Activated T-cell treated with anti-CD3 and anti-CD28 coated beads for 48 hours (primary cell): ENCODE data around the gene RPS27L.

ENCODE experiments used
- DNase-seq: peaks from one replicate; pipeline ENCODE4 v3.0.0-alpha.2; 2020; ENCODE audit warnings: low read depth

The RPS27L gene

DNA sequence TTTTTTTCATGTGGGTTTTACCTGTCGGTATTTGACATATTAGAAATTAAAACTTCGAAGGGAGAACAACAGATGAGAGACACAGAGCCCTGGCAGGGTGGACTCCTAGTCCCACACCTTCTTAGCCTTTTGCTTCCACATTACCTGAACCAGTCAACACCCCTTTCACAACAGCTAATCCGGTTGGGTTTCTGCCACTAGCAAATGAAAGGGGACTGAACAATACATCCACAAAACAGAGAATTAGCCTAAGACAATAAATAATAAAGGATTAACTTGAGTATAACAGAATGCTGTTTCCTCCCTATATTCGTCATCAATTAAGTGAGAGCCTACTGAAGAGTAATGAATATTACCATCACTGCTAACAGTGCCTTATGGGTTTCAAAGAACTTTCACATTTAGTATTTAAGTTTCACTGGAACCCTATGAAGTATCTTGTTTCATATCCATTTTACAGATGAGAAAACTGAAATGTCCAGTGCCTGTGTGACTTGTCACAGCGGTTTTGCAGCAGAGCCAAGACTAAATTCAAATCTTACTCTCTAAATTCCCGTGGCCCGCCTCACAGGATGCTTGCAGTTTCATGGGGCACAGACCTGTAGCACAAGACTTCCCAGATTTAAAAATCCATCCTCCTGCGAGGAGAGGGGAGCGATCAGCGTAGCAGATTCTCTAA, 31.1 kb upstream of the RPS27L start:
- no peak for DNase-seq

- DNase-seq = no peak
These were observed 30.4 kb upstream of the RPS27L start for GRCh38 chr15:63187589-63188226.

- no peak for DNase-seq
These were observed 28.8 kb upstream of the RPS27L start for GRCh38 chr15:63186065-63186464.

GRCh38 chr15:63185206-63185605, 27.9 kb upstream of the RPS27L start:
- no peak for DNase-seq

- DNase-seq = no peak
These were observed 24.4 kb upstream of the RPS27L start for GRCh38 chr15:63181648-63182047.

- DNase-seq = no peak
These were observed 23.5 kb upstream of the RPS27L start for GRCh38 chr15:63180746-63181145.

DNA sequence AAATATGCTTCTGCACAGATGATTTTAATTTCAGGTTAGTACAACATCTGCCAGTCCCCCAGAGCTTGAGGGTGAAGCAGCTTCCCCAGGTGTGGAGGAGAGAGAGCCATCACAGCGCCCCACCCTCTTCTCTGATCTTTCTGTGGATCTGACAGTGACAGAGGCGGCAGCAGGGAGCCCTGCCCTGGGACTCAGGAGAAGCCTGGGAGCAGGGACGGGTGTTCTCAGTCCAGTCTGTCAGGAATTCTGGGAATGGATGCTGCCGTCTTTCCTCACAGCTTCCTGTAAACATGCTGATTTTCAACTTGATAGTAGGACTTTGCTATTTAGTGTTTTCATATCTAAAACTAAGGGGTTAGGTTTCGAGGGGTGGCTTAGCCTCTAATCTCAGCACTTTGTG, 20.8 kb upstream of the RPS27L start:
- DNase-seq = no peak

- no peak for DNase-seq
These were observed 19.0 kb upstream of the RPS27L start for GRCh38 chr15:63176302-63176701.

DNA sequence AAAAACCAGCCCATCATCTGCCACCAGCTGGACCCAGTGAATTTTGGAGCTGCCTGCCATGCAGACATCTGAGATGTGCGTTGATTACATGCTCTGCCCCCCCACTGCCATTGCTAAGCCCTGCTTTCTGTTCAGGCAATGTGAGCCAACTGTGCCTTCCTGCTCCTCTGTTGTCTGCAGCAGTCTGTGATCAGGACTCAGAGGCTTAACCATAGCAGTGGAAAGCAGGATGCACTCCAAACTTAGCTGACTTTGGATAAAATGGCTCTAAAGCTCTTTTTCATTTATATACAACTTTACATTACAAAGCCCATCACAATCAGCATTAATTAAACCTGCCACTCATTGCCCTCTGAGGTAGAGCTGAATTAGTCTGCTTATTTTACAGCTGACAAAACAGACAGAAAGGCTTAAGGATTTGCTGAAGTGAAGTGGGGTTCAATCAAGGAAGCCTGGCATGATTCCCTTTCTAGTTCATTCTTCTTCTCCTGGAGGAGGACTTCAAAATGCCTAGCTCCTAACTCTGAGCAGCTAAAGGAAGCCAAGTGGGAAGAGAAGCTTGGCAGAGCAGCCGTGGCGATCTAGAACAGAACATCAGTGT, 15.7 kb upstream of the RPS27L start:
- DNase-seq = no peak

- no peak for DNase-seq
These were observed 15.1 kb upstream of the RPS27L start for GRCh38 chr15:63172376-63172775.

GRCh38 chr15:63169788-63170187, 12.5 kb upstream of the RPS27L start:
- DNase-seq = no peak

GRCh38 chr15:63166219-63166618, 8.9 kb upstream of the RPS27L start:
- no peak for DNase-seq

DNA sequence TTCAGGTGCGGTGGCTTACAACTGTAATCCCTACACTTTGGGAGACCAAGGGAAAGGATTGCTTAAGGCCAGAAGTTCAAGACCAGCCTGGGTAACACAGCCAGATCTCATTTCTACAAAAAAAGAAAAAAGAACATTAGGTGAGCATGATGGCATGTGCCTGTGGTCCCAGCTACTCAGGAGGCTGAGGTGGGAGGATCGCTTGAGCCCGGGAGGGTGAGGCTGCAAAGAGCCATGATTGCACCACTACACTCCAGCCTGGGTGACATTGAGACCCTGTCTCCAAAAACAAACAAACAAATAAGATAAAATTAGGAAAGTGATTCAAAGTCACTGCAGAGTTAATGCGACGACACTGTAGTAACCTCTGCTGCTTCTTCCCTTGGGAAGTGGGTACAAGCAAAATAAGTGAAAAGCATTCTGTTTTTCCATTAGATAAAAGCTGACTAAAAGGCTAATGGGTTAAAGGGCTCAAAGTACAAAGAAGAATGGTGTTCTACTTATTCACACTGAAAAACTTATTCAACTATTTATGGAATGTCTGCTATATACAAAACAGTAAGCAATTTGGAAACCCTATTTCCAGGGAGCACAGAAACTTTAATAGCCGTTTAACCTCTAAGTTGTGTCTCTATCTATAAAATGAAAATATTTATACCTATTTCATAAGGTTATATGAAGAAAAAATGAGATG, 8.0 kb upstream of the RPS27L start:
- DNase-seq = no peak

DNA sequence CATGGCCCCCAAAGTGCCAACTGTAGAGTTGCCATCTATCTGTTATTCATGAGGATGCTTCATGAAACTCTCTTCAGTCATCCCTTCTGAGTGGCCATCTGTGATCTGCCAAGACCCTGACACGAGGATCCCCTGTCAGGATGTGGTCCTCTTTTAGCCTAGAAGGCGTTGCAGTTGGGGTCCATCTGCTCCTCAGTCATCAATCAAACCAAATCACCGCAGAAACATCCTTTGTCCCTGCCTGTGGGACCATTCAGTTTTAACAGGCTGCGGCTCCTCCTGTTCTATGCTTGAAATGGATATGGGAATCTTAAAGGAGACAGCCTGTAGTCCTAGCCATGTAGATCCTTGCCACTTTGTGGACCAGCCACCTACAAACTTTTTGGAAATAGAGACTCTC, 5.9 kb upstream of the RPS27L start:
- DNase-seq = no peak

DNA sequence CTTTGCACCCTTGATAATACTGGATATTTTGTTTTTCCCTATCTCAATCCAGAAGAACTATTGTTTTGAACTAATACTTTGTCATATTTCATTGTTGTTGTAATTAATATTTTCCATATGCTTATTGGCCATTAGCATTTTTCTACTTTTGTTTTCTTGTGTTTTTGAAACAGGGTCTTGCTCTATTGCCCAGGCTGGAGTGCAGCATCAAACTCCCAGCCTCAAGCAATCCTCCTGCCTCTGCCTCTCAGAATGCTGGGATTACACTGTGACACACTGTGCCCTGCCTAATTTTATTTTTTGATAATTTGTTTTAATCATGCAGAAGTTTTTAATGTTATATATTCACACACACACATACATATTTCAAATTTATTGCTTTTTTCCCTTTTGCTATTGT, 3.4 kb upstream of the RPS27L start:
- no peak for DNase-seq

DNA sequence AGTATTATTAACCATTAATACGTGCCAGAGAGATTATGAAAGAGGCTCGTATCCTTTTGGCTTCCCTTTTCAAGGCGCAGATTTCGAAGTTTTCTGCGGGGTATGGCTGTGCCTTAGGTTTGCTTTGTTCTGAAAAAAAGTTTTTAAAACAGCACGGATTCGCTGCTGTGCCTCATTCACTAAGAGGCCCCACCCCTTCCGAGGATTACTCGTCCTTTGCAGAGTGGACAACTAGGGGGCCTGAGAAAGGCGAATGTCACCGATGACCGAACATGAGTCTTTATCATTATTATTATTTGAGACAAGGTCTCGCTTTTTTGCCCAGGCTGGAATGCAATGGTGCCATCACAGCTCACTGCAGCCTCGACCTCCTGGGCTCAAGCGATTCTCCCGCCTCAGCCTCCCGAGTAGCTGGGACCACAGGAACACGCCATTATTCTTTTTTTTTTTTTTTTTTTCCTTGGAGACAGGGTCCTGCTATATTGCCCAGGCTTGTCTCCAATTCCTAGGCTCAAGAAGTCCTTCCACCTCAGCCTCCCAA, 684 bp upstream of the RPS27L start:
- DNase-seq = no peak

GRCh38 chr15:63156755-63157117, 541 bp downstream of the RPS27L start:
- DNase-seq = no peak

- DNase-seq = no peak
These were observed 1.1 kb downstream of the RPS27L start for GRCh38 chr15:63156086-63156710.

DNA sequence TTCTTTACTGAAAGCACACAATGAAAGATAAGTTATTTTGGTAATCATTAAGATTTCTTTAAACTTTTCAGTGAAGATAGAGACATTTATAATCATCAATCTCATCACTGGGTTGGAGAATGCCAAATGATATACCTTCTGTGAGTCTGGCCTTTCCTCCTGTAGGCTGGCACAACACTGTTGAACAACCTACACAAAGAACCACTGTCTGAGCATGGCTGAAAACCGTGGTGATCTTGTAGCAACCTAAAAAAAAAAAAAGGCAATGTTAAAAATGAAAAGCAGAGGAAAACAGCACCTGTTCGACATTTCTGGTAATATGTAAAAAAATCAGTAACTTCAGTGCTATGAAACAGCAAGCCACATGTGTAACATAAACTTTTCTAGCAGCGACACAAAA, 1.8 kb downstream of the RPS27L start:
- no peak for DNase-seq

DNA sequence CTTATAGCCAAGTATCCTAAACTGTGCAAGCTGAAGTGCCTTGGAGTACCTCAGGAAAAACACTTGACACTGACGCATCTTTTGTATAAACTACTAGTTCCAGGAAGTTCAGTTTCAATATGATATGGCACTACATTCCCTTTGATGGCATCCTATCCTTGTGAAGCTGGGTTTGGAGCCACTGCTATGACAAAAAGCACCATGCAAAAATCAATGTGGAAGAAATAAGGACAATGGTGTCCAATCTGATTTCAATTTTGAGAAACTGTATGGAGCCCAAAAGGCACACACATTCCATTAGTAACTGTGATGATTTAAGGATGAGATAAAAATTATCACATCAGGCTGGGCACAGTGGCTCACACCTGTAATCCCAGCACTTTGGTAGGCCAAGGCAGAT, 5.6 kb downstream of the RPS27L start:
- DNase-seq = no peak

DNA sequence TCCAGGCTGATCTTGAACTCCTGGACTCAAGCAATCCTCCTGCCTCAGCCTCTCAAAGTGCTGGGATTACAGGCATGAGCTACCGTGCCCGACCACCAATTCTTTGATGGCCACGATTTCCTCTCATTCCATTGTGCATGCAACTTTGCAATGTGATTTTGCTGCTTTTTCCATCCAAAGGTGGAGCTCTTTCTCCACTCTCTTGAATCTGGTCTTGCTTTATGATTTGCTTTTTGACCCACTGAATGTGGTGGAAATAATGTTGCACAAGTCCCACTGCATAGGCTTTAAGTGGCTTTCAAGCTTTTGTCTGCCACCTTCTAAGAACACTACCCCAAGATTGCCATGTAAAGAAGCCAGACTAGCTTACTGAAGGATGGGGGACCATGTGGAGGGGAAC, 10.6 kb downstream of the RPS27L start:
- DNase-seq = no peak

DNA sequence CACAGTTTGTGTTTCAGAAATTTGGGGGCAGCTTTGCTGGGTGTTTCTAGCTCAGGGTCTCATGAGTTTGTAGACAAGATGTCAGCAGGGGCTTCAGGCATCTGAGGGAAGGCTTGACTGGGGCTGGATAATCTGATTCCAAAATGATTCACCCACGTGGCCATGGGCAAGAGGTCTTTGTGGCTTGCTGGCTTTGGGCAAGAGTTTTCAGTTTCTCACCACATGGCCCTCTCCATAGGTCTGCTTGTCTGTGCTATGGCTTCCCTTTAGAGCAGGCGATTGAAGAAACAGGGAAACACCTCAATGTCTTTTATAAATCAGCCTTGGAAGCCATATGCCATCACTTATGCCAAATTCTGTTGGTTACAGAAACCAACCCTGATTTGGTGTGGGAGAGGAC, 11.9 kb downstream of the RPS27L start:
- no peak for DNase-seq
